Upper lobe of left lung (tissue), 4 donors: ENCODE measurements around the gene FXYD1.

ENCODE experiments used
- CTCF ChIP-seq, 6 experiments: fragments of 450-650 bp in 4 of 6; fragments of 200-600 bp in 2 of 6; sonication (generic) in 2 of 6; IDR thresholded peaks; one replicate each; pipeline ENCODE4 v1.5.1; 2016 to 2019; ENCODE audit warnings: antibody characterized with exemption in 6 of 6
- POLR2A ChIP-seq, 4 donors: fragments of 450-650 bp; IDR thresholded peaks; one replicate each; pipeline ENCODE4 v1.5.1; 2016 to 2017; ENCODE audit warnings: antibody characterized with exemption in 4 of 4, mild to moderate bottlenecking in 2 of 4
- POLR2AphosphoS5 ChIP-seq, 2 donors: sonication (generic); formaldehyde crosslinking; IDR thresholded peaks; one replicate each; pipeline ENCODE4 v1.5.1; 2017; ENCODE audit warnings: antibody characterized with exemption in 2 of 2

GRCh38 chr19:35093941-35094647 lies 44.5 kb upstream of the FXYD1 start:
- no peak for TF ChIP-seq CTCF (IDR thresholded peaks at IDR 0.05)
- no peak for TF ChIP-seq POLR2A (IDR thresholded peaks at IDR 0.05)
- no peak for TF ChIP-seq POLR2AphosphoS5 (IDR thresholded peaks at IDR 0.05)
